IPS DF 6.9 (cell line): ENCODE measurements around the gene ARHGEF5.
A peak's percentile ranks its signal among the peaks of the same experiment; 100 is the strongest.
"Not testable (repeated sequence)": the region's sequence is repeated elsewhere in the genome, so short reads cannot be mapped to it uniquely, and the experiment has no call there.

Experiments used
- DNase-seq: peaks from one replicate; pipeline ENCODE4 v3.0.0-alpha.2; 2013; ENCODE audit warnings: low read depth, low spot score
- H3K27ac ChIP-seq: one replicate; pipeline ENCODE4 v1.5.1; 2013; ENCODE audit warnings: low read length, control low read depth
- H3K27me3 ChIP-seq: 2 replicates; pipeline ENCODE4 v1.6.1; 2013; ENCODE audit warnings: mild to moderate bottlenecking, low read length; ENCODE audit not compliant: control insufficient read depth, insufficient read depth
- H3K36me3 ChIP-seq: 2 replicates; pipeline ENCODE4 v1.6.1; 2013; ENCODE audit warnings: low read length; ENCODE audit not compliant: control insufficient read depth, insufficient read depth
- H3K4me1 ChIP-seq: 2 replicates; pipeline ENCODE4 v1.6.1; 2013; ENCODE audit warnings: low read length; ENCODE audit not compliant: control insufficient read depth, insufficient read depth
- H3K4me3 ChIP-seq: 2 replicates; pipeline ENCODE4 v1.5.1; 2013; ENCODE audit warnings: mild to moderate bottlenecking, low read length
- H3K9me3 ChIP-seq: 2 replicates; pipeline ENCODE4 v1.6.1; 2013; ENCODE audit warnings: low read length, inconsistent platforms; ENCODE audit not compliant: control insufficient read depth, insufficient read depth
- WGBS: extraction: QIAGEN DNeasy Blood & Tissue Kit; methylation state at CpG from one replicate; pipeline ENCODE4 v1.1.7; 2013; ENCODE audit warnings: mixed read lengths, missing lambda C conversion rate; ENCODE audit not compliant: insufficient read length, insufficient coverage; 5-methylcytosine and 5-hydroxymethylcytosine counted together

ARHGEF5 gene

GRCh38 chr7:144355176-144355822 is at the start of gene ARHGEF5:
TSS of gene ARHGEF5 (plus strand) at chr7:144355402. CDS start at chr7:144362670, 7,268 bp downstream.
- peak within 1 kb of the TSS; percentile 31; the same call in 1 of the 2 replicates for H3K4me3 ChIP-seq
- H3K27me3 ChIP-seq, H3K9me3 ChIP-seq, H3K27ac ChIP-seq, H3K36me3 ChIP-seq, H3K4me1 ChIP-seq, DNase-seq: not testable (repeated sequence)
- no CpG with 5 or more reads among the region's 50 CpGs for WGBS

GRCh38 chr7:144309702-144310101 is 45.5 kb upstream of the ARHGEF5 start:
- WGBS, result no CpG with 5 or more reads among the region's 2 CpGs
- not testable (repeated sequence) for H3K27me3 ChIP-seq, H3K9me3 ChIP-seq, DNase-seq, H3K27ac ChIP-seq, H3K4me3 ChIP-seq, H3K36me3 ChIP-seq, H3K4me1 ChIP-seq

GRCh38 chr7:144311218-144311617 is 44.0 kb upstream of the ARHGEF5 start:
- H3K27ac ChIP-seq, H3K4me1 ChIP-seq, H3K4me3 ChIP-seq, DNase-seq, H3K27me3 ChIP-seq, H3K36me3 ChIP-seq, H3K9me3 ChIP-seq: not testable (repeated sequence)
- no CpG with 5 or more reads among the region's 2 CpGs for WGBS

- DNase-seq, H3K27ac ChIP-seq, H3K9me3 ChIP-seq, H3K36me3 ChIP-seq, H3K4me3 ChIP-seq, H3K4me1 ChIP-seq, H3K27me3 ChIP-seq: not testable (repeated sequence)
- no CpG with 5 or more reads among the region's 2 CpGs for WGBS
Observed at GRCh38 chr7:144311872-144312469, 43.2 kb upstream of the ARHGEF5 start, which contains the start of gene OR2A1. TSS of gene OR2A1 (plus strand) at chr7:144312419. CDS start at chr7:144318125, 5,706 bp downstream.

- H3K36me3 ChIP-seq, H3K27me3 ChIP-seq, DNase-seq, H3K4me1 ChIP-seq, H3K9me3 ChIP-seq, H3K4me3 ChIP-seq, H3K27ac ChIP-seq: not testable (repeated sequence)
- no CpG with 5 or more reads among the region's 1 CpG for WGBS
Observed at GRCh38 chr7:144317537-144317936, 37.7 kb upstream of the ARHGEF5 start.

GRCh38 chr7:144319547-144319946 is 35.7 kb upstream of the ARHGEF5 start:
- not testable (repeated sequence) for H3K4me1 ChIP-seq, H3K36me3 ChIP-seq, DNase-seq, H3K27me3 ChIP-seq, H3K9me3 ChIP-seq, H3K4me3 ChIP-seq, H3K27ac ChIP-seq
- no CpG with 5 or more reads among the region's 2 CpGs for WGBS

- H3K27me3 ChIP-seq, H3K4me3 ChIP-seq, H3K9me3 ChIP-seq, DNase-seq, H3K36me3 ChIP-seq, H3K4me1 ChIP-seq, H3K27ac ChIP-seq: not testable (repeated sequence)
- no CpG with 5 or more reads among the region's 3 CpGs for WGBS
Observed at GRCh38 chr7:144321677-144322206, 33.5 kb upstream of the ARHGEF5 start.

- WGBS, result no CpG with 5 or more reads among the region's 4 CpGs
- not testable (repeated sequence) for H3K27ac ChIP-seq, H3K36me3 ChIP-seq, H3K9me3 ChIP-seq, H3K27me3 ChIP-seq, H3K4me3 ChIP-seq, DNase-seq, H3K4me1 ChIP-seq
Observed at GRCh38 chr7:144323359-144323758, 31.8 kb upstream of the ARHGEF5 start.

GRCh38 chr7:144325868-144326267 is 29.3 kb upstream of the ARHGEF5 start:
- not testable (repeated sequence) for H3K9me3 ChIP-seq, DNase-seq, H3K27me3 ChIP-seq, H3K4me1 ChIP-seq, H3K4me3 ChIP-seq, H3K27ac ChIP-seq, H3K36me3 ChIP-seq
- no CpG with 5 or more reads among the region's 5 CpGs for WGBS

- DNase-seq, H3K4me3 ChIP-seq, H3K9me3 ChIP-seq, H3K4me1 ChIP-seq, H3K36me3 ChIP-seq, H3K27ac ChIP-seq, H3K27me3 ChIP-seq: not testable (repeated sequence)
Observed at GRCh38 chr7:144330044-144330443, 25.2 kb upstream of the ARHGEF5 start.
